Suppressor macrophage treated with lipopolysaccharide for 1 hour (primary cell): ENCODE measurements around the gene WHRN.

ENCODE experiments used
- DNase-seq, 3 donors: peaks; one replicate each; pipeline ENCODE4 v3.0.0-alpha.2; 2020 to 2022

WHRN gene

GRCh38 chr9:114446672-114447450 lies 58.4 kb downstream of the WHRN start:
- DNase-seq, result no peak

GRCh38 chr9:114446036-114446435 lies 59.2 kb downstream of the WHRN start:
- no peak for DNase-seq

- no peak for DNase-seq
These were observed 59.7 kb downstream of the WHRN start for GRCh38 chr9:114445616-114446015.

GRCh38 chr9:114442022-114442421 lies 63.3 kb downstream of the WHRN start:
- no peak for DNase-seq

- DNase-seq, result no peak
These were observed 67.8 kb downstream of the WHRN start for GRCh38 chr9:114437401-114437893.

- peak; percentile 37 to 50 (median 46) for DNase-seq
These were observed 70.4 kb downstream of the WHRN start for GRCh38 chr9:114434878-114435311.

- DNase-seq, result no peak
These were observed 71.5 kb downstream of the WHRN start for GRCh38 chr9:114433720-114434255.

- DNase-seq, result no peak
These were observed 72.2 kb downstream of the WHRN start for GRCh38 chr9:114433086-114433485.

- DNase-seq, result no peak
These were observed 72.8 kb downstream of the WHRN start for GRCh38 chr9:114432323-114433067.

- DNase-seq, result no peak
These were observed 73.5 kb downstream of the WHRN start for GRCh38 chr9:114431770-114432169.

- DNase-seq, result no peak
These were observed 74.3 kb downstream of the WHRN start for GRCh38 chr9:114431003-114431402.

- no peak for DNase-seq
These were observed 74.8 kb downstream of the WHRN start for GRCh38 chr9:114430457-114430856.

- no peak for DNase-seq
These were observed 75.8 kb downstream of the WHRN start for GRCh38 chr9:114429488-114429887.

GRCh38 chr9:114428466-114428865 lies 76.8 kb downstream of the WHRN start:
- no peak for DNase-seq

GRCh38 chr9:114427644-114428043 lies 77.6 kb downstream of the WHRN start:
- DNase-seq, result no peak

- DNase-seq, result no peak
These were observed 79.0 kb downstream of the WHRN start for GRCh38 chr9:114426046-114426948.

- no peak for DNase-seq
These were observed 80.1 kb downstream of the WHRN start for GRCh38 chr9:114425126-114425525.

- DNase-seq, result no peak
These were observed 81.1 kb downstream of the WHRN start for GRCh38 chr9:114424126-114424525.

GRCh38 chr9:114423181-114423580 lies 82.1 kb downstream of the WHRN start:
- DNase-seq, result no peak

- no peak for DNase-seq
These were observed 84.1 kb downstream of the WHRN start for GRCh38 chr9:114421147-114421546.

- no peak for DNase-seq
These were observed 85.5 kb downstream of the WHRN start for GRCh38 chr9:114419796-114420195.

- DNase-seq, result no peak
These were observed 87.2 kb downstream of the WHRN start for GRCh38 chr9:114418053-114418452.

- no peak for DNase-seq
These were observed 87.8 kb downstream of the WHRN start for GRCh38 chr9:114417511-114417910.
